GM23338 (cell line): ENCODE data around the gene PEAK3. TPM values are rescaled to one million over a fixed set of nuclear protein-coding genes. Genes with fewer than 3 reads are reported as not detected.

ENCODE experiments used
- ATAC-seq: fragments of 200-7000 bp; cut with Tn5 transposase; 3 replicates; pipeline ENCODE4 v1.9.1; 2020
- DNase-seq: peaks from one replicate; pipeline ENCODE4 v3.0.0-alpha.2; 2015; ENCODE audit warnings: low spot score
- H2AFZ ChIP-seq: fragments of 200-600 bp; sonication (generic); 2 replicates; pipeline ENCODE4 v1.8.0; 2016; ENCODE audit warnings: antibody characterized with exemption, mild to moderate bottlenecking, moderate library complexity
- H3F3A ChIP-seq: fragments of 200-600 bp; sonication (generic); replicated peaks from 2 replicates; pipeline ENCODE4 v1.8.0; 2017; ENCODE audit warnings: antibody characterized with exemption, mixed run types, low read depth
- H3K27ac ChIP-seq: fragments of 200-600 bp; sonication (generic); 2 replicates; pipeline ENCODE4 v1.6.1; 2016; ENCODE audit warnings: low read depth
- H3K27me3 ChIP-seq: fragments of 200-600 bp; sonication (generic); 2 replicates; pipeline ENCODE4 v1.8.0; 2016; ENCODE audit warnings: mild to moderate bottlenecking, mixed run types, moderate library complexity; ENCODE audit not compliant: insufficient read depth
- H3K36me3 ChIP-seq: fragments of 200-600 bp; sonication (generic); 2 replicates; pipeline ENCODE4 v1.8.0; 2016; ENCODE audit warnings: mild to moderate bottlenecking; ENCODE audit not compliant: insufficient read depth
- H3K4me1 ChIP-seq: fragments of 200-600 bp; sonication (generic); 2 replicates; pipeline ENCODE4 v1.8.0; 2016; ENCODE audit warnings: mild to moderate bottlenecking, moderate library complexity; ENCODE audit not compliant: insufficient read depth
- H3K4me2 ChIP-seq: fragments of 200-600 bp; sonication (generic); 2 replicates; pipeline ENCODE4 v1.7.1; 2017; ENCODE audit warnings: mixed run types
- H3K4me3 ChIP-seq: fragments of 200-600 bp; sonication (generic); 2 replicates; pipeline ENCODE4 v1.6.1; 2016; ENCODE audit warnings: mixed run types
- H3K79me2 ChIP-seq: fragments of 200-600 bp; sonication (generic); replicated peaks from 2 replicates; pipeline ENCODE4 v1.8.0; 2017; ENCODE audit warnings: mild to moderate bottlenecking; ENCODE audit not compliant: insufficient read depth
- H3K9me2 ChIP-seq: fragments of 200-600 bp; sonication (generic); 2 replicates; pipeline ENCODE4 v1.8.0; 2017; ENCODE audit not compliant: insufficient read depth
- H4K20me1 ChIP-seq: fragments of 200-600 bp; sonication (generic); replicated peaks from 2 replicates; pipeline ENCODE4 v1.8.0; 2017; ENCODE audit warnings: mild to moderate bottlenecking; ENCODE audit not compliant: insufficient read depth
- H3K27ac Mint-ChIP-seq: 2 replicates; pipeline ENCODE4 v1.8.0; 2020; ENCODE audit warnings: inconsistent platforms, mild to moderate bottlenecking, moderate library complexity, mixed read lengths
- H3K27me3 Mint-ChIP-seq: 3 replicates; pipeline ENCODE4 v1.8.0; 2022; ENCODE audit warnings: low read depth, mild to moderate bottlenecking, moderate library complexity, mixed read lengths, inconsistent platforms; ENCODE audit not compliant: insufficient read depth, poor library complexity
- H3K36me3 Mint-ChIP-seq: 3 replicates; pipeline ENCODE4 v1.8.0; 2021; ENCODE audit warnings: low read depth, mild to moderate bottlenecking, inconsistent platforms, moderate library complexity, mixed read lengths
- H3K4me1 Mint-ChIP-seq: 3 replicates; pipeline ENCODE4 v1.8.0; 2020; ENCODE audit warnings: mild to moderate bottlenecking, inconsistent platforms, mixed read lengths
- H3K4me3 Mint-ChIP-seq: 3 replicates; pipeline ENCODE4 v1.8.0; 2021; ENCODE audit warnings: moderate library complexity, mild to moderate bottlenecking, inconsistent platforms, mixed read lengths
- H3K9me3 Mint-ChIP-seq: 3 replicates; pipeline ENCODE4 v1.8.0; 2020; ENCODE audit warnings: moderate library complexity, mild to moderate bottlenecking, inconsistent platforms, mixed read lengths
- CREB1 ChIP-seq: fragments of 250-450 bp; sonication (Bioruptor Pico); IDR thresholded peaks from 2 replicates; pipeline ENCODE4 v1.5.0; 2020; ENCODE audit warnings: low read depth, mild to moderate bottlenecking, moderate library complexity
- CTCF ChIP-seq, 2 experiments: fragments of 200-600 bp in 1 of 2; sonication (generic) in 1 of 2; conservative IDR thresholded peaks; 2 replicates each; pipeline versions ENCODE4 v1.5.1 to v1.6.1; 2016 to 2017; ENCODE audit warnings: antibody characterized with exemption in 2 of 2, low read depth in 2 of 2, mild to moderate bottlenecking in 2 of 2, moderate library complexity in 1 of 2
- ETS1 ChIP-seq: IDR thresholded peaks from 2 replicates; pipeline ENCODE4 v1.6.1; 2016; ENCODE audit warnings: antibody characterized with exemption
- EZH2 ChIP-seq: fragments of 200-600 bp; sonication (generic); IDR thresholded peaks from one replicate; pipeline ENCODE4 v1.8.0; 2017; ENCODE audit warnings: antibody characterized with exemption, mild to moderate bottlenecking, low read depth; ENCODE audit not compliant: unreplicated experiment
- JUNB ChIP-seq: IDR thresholded peaks from one replicate; pipeline ENCODE4 v1.6.1; 2016; ENCODE audit warnings: antibody characterized with exemption; ENCODE audit not compliant: unreplicated experiment
- NANOG ChIP-seq: IDR thresholded peaks from 2 replicates; pipeline ENCODE4 v1.6.1; 2016; ENCODE audit warnings: antibody characterized with exemption, borderline replicate concordance
- POLR2AphosphoS5 ChIP-seq: IDR thresholded peaks from 2 replicates; pipeline ENCODE4 v1.6.1; 2016; ENCODE audit warnings: antibody characterized with exemption, low read depth
- REST ChIP-seq: IDR thresholded peaks from one replicate; pipeline ENCODE4 v1.6.1; 2018; ENCODE audit warnings: antibody characterized with exemption; ENCODE audit not compliant: unreplicated experiment
- STAT1 ChIP-seq: IDR thresholded peaks from one replicate; pipeline ENCODE4 v1.6.1; 2016; ENCODE audit warnings: antibody characterized with exemption; ENCODE audit not compliant: unreplicated experiment
- ZNF331 ChIP-seq: fragments of 250-450 bp; sonication (Bioruptor Pico); IDR thresholded peaks from 2 replicates; pipeline ENCODE4 v1.5.0; 2020; ENCODE audit warnings: low read depth, mild to moderate bottlenecking, moderate library complexity
- ZNF462 ChIP-seq: fragments of 250-450 bp; sonication (Bioruptor Pico); IDR thresholded peaks from 2 replicates; pipeline ENCODE4 v1.5.0; 2020; ENCODE audit warnings: mild to moderate bottlenecking, moderate library complexity
- polyA plus RNA-seq: library from polyadenylated mRNA; unstranded; fragments of >200 nt; fragmentation: Nextera tagmentation; extraction: Ambion mirVana; gene quantifications from 2 replicates; pipeline ENCODE4 v1.2.1, GENCODE V29; 2016
- total RNA-seq: library from RNA; depleted of rRNA; stranded (reverse); fragments of >200 nt; shearing (Covaris generic); gene quantifications from 2 replicates; pipeline ENCODE4 v1.2.3, GENCODE V29; 2014

The PEAK3 gene
- total and polyA plus RNA-seq, 2 experiments from 2014 or later = not detected

GRCh38 chr19:2255982-2256685, 25.8 kb downstream of the PEAK3 start, which contains the start of gene JSRP1:
TSS of gene JSRP1 (minus strand) at chr19:2256417. CDS start at chr19:2255314, 1,103 bp downstream.
- Histone ChIP-seq H3K79me2 (no peaks in the 10 kb centered on the region), H3K27me3 (peaks cover 21% of the 10 kb centered on the region), H3K27ac (no peak within 1 kb of the TSS), H3K4me2 (no peak within 1 kb of the TSS), H3F3A (peaks cover 4% of the 10 kb centered on the region; the same call in 1 of the 2 replicates), H2AFZ (no peak within 1 kb of the TSS), H3K9me2 (no peaks in the 10 kb centered on the region), H3K4me1 (peaks cover 5% of the 10 kb centered on the region; the same call in 1 of the 2 replicates), H3K4me3 (no peak within 1 kb of the TSS), H4K20me1 (no peaks in the 10 kb centered on the region), H3K36me3 (no peaks in the 10 kb centered on the region)
- Mint-ChIP-seq H3K27me3 (peaks cover 33% of the 10 kb centered on the region), H3K27ac (no peak within 1 kb of the TSS), H3K4me3 (no peak within 1 kb of the TSS), H3K4me1 (peaks cover 3% of the 10 kb centered on the region; the same call in 2 of the 3 replicates), H3K36me3 (no peaks in the 10 kb centered on the region), H3K9me3 (no peaks in the 10 kb centered on the region)
- DNase-seq (peak; percentile 56), ATAC-seq (no peak)
- no peak for TF ChIP-seq POLR2AphosphoS5
- TF ChIP-seq NANOG = no peak
- TF ChIP-seq REST = no peak
- TF ChIP-seq ZNF331 (CRISPR knock-in tag) = no peak
- TF ChIP-seq CREB1 (CRISPR knock-in tag) = no peak
- no peak for TF ChIP-seq CTCF (conservative IDR thresholded peaks at IDR 0.05; ENCODE audit: low read depth in 2 of 2)
- no peak for TF ChIP-seq ETS1
- TF ChIP-seq ZNF462 (CRISPR knock-in tag) = no peak
- TF ChIP-seq EZH2 = no peak
- no peak for TF ChIP-seq STAT1
- TF ChIP-seq JUNB = no peak
